OCI-LY3 (cell line): Measurements from ENCODE around the gene MYO16.

Experiments
- H2AFZ ChIP-seq: fragments of 200-600, 300-600 bp; shearing (Covaris generic); 2 replicates; pipeline ENCODE4 v1.6.0; 2014; ENCODE audit warnings: antibody characterized with exemption, low read depth, low read length
- H3K27ac ChIP-seq: fragments of 200-600, 300-600 bp; sonication (generic); 2 replicates; pipeline ENCODE4 v1.5.1; 2014; ENCODE audit warnings: mild to moderate bottlenecking, low read length, moderate library complexity, mixed read lengths
- H3K27me3 ChIP-seq: fragments of 200-600, 300-600 bp; sonication (generic); 2 replicates; pipeline ENCODE4 v1.6.1; 2014; ENCODE audit warnings: low read depth, low read length, mixed read lengths
- H3K36me3 ChIP-seq: fragments of 200-600, 300-600 bp; sonication (generic); replicated peaks from 2 replicates; pipeline ENCODE3; 2014; ENCODE audit warnings: low read depth, low read length, mixed read lengths
- H3K4me1 ChIP-seq: fragments of 300-600, 200-600 bp; sonication (generic); 2 replicates; pipeline ENCODE4 v1.6.1; 2014; ENCODE audit warnings: low read length, mixed read lengths
- H3K4me2 ChIP-seq: fragments of 200-600, 300-600 bp; sonication (generic); 2 replicates; pipeline ENCODE4 v1.6.1; 2014; ENCODE audit warnings: low read length, mixed read lengths
- H3K4me3 ChIP-seq: fragments of 300-600, 200-600 bp; sonication (generic); 2 replicates; pipeline ENCODE4 v1.5.1; 2014; ENCODE audit warnings: antibody characterized with exemption, mild to moderate bottlenecking, low read length, moderate library complexity
- H3K79me2 ChIP-seq: fragments of 300-600, 200-600 bp; shearing (Covaris generic); 2 replicates; pipeline ENCODE4 v1.6.1; 2014; ENCODE audit warnings: mild to moderate bottlenecking, low read length, mixed read lengths
- H3K9ac ChIP-seq: fragments of 300-600, 200-600 bp; shearing (Covaris generic); 2 replicates; pipeline ENCODE4 v1.6.0; 2014; ENCODE audit warnings: mild to moderate bottlenecking, low read length, moderate library complexity
- H3K9me3 ChIP-seq: fragments of 200-600, 300-600 bp; shearing (Covaris generic); 2 replicates; pipeline ENCODE4 v1.6.1; 2014; ENCODE audit warnings: low read length, mixed read lengths; ENCODE audit not compliant: insufficient read depth
- H4K20me1 ChIP-seq: fragments of 200-600, 300-600 bp; sonication (generic); 2 replicates; pipeline ENCODE4 v1.6.1; 2016; ENCODE audit warnings: low read length, mixed read lengths; ENCODE audit not compliant: insufficient read depth
- EZH2phosphoT487 ChIP-seq: fragments of 200-600 bp; shearing (Covaris generic); IDR thresholded peaks from 2 replicates; pipeline ENCODE4 v1.6.1; 2018; ENCODE audit warnings: antibody characterized with exemption, mixed run types, low read depth
- TF ChIP-seq, protein P1 (sequence below): fragments of 200-600, 300-600 bp; sonication (generic); IDR thresholded peaks from 2 replicates; pipeline ENCODE4 v1.5.1; 2014; ENCODE audit warnings: antibody characterized with exemption, low read length, low read depth

Gene MYO16

DNA sequence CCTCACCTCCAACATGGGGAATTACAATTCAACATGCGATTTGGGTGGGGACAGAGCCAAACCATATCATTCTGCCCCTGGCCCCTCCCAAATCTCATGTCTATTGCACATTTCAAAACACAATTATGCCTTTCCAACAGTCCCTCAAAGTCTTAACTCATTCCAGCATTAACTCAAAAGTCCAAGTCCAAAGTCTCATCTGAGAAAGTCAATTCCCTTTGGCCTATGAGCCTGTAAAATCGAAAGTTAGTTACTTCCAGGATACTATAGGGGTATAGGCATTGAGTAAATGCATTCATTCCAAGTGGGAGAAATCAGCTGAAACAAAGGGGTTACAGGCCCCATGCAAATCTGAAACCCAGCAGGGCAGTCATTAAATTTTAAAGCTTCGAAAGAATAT lies 598.8 kb downstream of the MYO16 start:
- no peak overlapping the region for H3K4me3 ChIP-seq
- no peaks in the 10 kb centered on the region for H3K36me3 ChIP-seq
- H3K27me3 ChIP-seq = no peaks in the 10 kb centered on the region
- TF ChIP-seq, protein P1, sequence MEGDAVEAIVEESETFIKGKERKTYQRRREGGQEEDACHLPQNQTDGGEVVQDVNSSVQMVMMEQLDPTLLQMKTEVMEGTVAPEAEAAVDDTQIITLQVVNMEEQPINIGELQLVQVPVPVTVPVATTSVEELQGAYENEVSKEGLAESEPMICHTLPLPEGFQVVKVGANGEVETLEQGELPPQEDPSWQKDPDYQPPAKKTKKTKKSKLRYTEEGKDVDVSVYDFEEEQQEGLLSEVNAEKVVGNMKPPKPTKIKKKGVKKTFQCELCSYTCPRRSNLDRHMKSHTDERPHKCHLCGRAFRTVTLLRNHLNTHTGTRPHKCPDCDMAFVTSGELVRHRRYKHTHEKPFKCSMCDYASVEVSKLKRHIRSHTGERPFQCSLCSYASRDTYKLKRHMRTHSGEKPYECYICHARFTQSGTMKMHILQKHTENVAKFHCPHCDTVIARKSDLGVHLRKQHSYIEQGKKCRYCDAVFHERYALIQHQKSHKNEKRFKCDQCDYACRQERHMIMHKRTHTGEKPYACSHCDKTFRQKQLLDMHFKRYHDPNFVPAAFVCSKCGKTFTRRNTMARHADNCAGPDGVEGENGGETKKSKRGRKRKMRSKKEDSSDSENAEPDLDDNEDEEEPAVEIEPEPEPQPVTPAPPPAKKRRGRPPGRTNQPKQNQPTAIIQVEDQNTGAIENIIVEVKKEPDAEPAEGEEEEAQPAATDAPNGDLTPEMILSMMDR = no peak
- TF ChIP-seq EZH2phosphoT487 = no peak
- H2AFZ ChIP-seq = no peak overlapping the region
- no peaks in the 10 kb centered on the region for H4K20me1 ChIP-seq
- H3K79me2 ChIP-seq = no peaks in the 10 kb centered on the region
- no peaks in the 10 kb centered on the region for H3K9me3 ChIP-seq
- H3K4me2 ChIP-seq = no peak overlapping the region
- H3K27ac ChIP-seq = no peak overlapping the region
- no peak overlapping the region for H3K9ac ChIP-seq
- peaks cover 8% of the 10 kb centered on the region for H3K4me1 ChIP-seq

DNA sequence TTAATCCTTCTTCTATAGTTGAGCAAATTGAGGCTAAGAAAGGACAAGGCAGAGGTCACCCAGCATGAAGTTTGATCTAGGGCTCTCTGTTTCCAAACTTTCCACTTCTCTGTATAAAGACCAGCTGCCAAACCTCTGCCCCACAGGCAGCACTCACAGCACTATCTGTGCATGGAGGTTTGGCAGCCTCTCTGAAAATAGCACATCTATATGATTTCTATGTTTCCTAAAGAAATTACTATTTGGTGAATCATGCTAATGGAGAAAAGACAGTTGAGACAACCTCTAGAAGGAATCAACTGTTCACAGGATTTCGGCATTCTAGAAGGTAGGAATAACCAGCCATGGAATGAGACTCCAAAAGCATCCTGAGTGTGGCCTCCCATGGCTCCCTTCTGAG lies 602.5 kb downstream of the MYO16 start:
- no peak overlapping the region for H3K27ac ChIP-seq
- H3K27me3 ChIP-seq = no peaks in the 10 kb centered on the region
- no peaks in the 10 kb centered on the region for H3K9me3 ChIP-seq
- H2AFZ ChIP-seq = no peak overlapping the region
- no peaks in the 10 kb centered on the region for H4K20me1 ChIP-seq
- TF ChIP-seq EZH2phosphoT487 = no peak
- TF ChIP-seq, protein P1 = no peak
- no peaks in the 10 kb centered on the region for H3K79me2 ChIP-seq
- no peak overlapping the region for H3K4me3 ChIP-seq
- no peak overlapping the region for H3K9ac ChIP-seq
- H3K36me3 ChIP-seq = no peaks in the 10 kb centered on the region
- peaks cover 20% of the 10 kb centered on the region for H3K4me1 ChIP-seq
- no peak overlapping the region for H3K4me2 ChIP-seq

DNA sequence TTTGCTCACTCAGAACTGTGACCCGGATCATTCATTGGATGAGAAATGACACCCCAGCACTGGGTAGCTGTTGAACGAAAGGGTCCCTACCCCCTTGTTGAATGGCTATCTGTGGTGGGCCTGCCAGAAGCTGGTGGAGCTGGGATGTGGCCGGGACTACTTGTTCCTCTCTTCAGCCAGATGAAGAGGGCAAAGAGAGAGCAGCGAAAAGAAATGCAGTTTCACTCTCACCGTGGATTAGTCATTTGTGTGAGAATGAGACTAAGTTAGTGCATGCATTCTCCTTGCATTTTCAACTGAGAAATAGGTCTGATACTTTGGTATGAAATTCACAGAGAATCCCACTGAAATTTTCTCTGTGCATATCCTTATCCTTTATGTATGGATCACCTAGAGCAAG lies 603.9 kb downstream of the MYO16 start:
- Histone ChIP-seq H3K27ac (no peak overlapping the region; the same call in 1 of the 2 replicates), H3K4me1 (peaks cover 20% of the 10 kb centered on the region), H2AFZ (peak overlapping the region; percentile 28; the same call in 1 of the 2 replicates), H3K4me2 (peak overlapping the region; percentile 73), H3K9ac (peak overlapping the region; percentile 28; the same call in 1 of the 2 replicates), H4K20me1 (no peaks in the 10 kb centered on the region), H3K4me3 (peak overlapping the region; percentile 63), H3K79me2 (no peaks in the 10 kb centered on the region), H3K27me3 (no peaks in the 10 kb centered on the region), H3K9me3 (no peaks in the 10 kb centered on the region), H3K36me3 (no peaks in the 10 kb centered on the region)
- TF ChIP-seq, protein P1 = no peak
- TF ChIP-seq EZH2phosphoT487 = no peak

- Histone ChIP-seq H3K79me2 (no peaks in the 10 kb centered on the region), H3K36me3 (no peaks in the 10 kb centered on the region), H3K27me3 (no peaks in the 10 kb centered on the region), H3K9me3 (no peaks in the 10 kb centered on the region), H4K20me1 (no peaks in the 10 kb centered on the region), H3K4me1 (peaks cover 24% of the 10 kb centered on the region), H3K4me2 (no peak overlapping the region), H2AFZ (no peak overlapping the region), H3K9ac (no peak overlapping the region), H3K4me3 (no peak overlapping the region), H3K27ac (no peak overlapping the region)
- TF ChIP-seq, protein P1 = no peak
- TF ChIP-seq EZH2phosphoT487 = no peak
These were observed 606.5 kb downstream of the MYO16 start for GRCh38 chr13:109235901-109236300.
